Trophoblast cell (in vitro differentiated cells and primary cell): ENCODE results near the gene LY86.

ENCODE experiments used
- DNase-seq, 2 donors: peaks; one replicate each; pipeline ENCODE4 v3.0.0-alpha.2; 2016
- H2AFZ ChIP-seq: 2 replicates; pipeline ENCODE4 v1.6.1; 2013; ENCODE audit warnings: low read length, moderate library complexity, mild to moderate bottlenecking; ENCODE audit not compliant: insufficient read depth, poor library complexity
- H2AK5ac ChIP-seq: 2 replicates; pipeline ENCODE4 v1.6.1; 2013; ENCODE audit warnings: mild to moderate bottlenecking, low read length
- H2BK120ac ChIP-seq: 2 replicates; pipeline ENCODE4 v1.6.1; 2013; ENCODE audit warnings: low read length, mild to moderate bottlenecking, moderate library complexity; ENCODE audit not compliant: insufficient read depth, poor library complexity
- H2BK12ac ChIP-seq: 2 replicates; pipeline ENCODE4 v1.6.1; 2013; ENCODE audit warnings: mild to moderate bottlenecking, low read length, moderate library complexity
- H2BK5ac ChIP-seq: 2 replicates; pipeline ENCODE4 v1.6.1; 2013; ENCODE audit warnings: low read length, low read depth, moderate library complexity, mild to moderate bottlenecking; ENCODE audit not compliant: poor library complexity
- H3K14ac ChIP-seq: 2 replicates; pipeline ENCODE4 v1.6.1; 2013; ENCODE audit warnings: mild to moderate bottlenecking, low read length
- H3K18ac ChIP-seq: 2 replicates; pipeline ENCODE4 v1.6.1; 2013; ENCODE audit warnings: mild to moderate bottlenecking, low read length
- H3K23ac ChIP-seq: 2 replicates; pipeline ENCODE4 v1.6.1; 2013; ENCODE audit warnings: low read length
- H3K27ac ChIP-seq: 2 replicates; pipeline ENCODE4 v1.5.1; 2013; ENCODE audit warnings: low read depth, mild to moderate bottlenecking, inconsistent platforms, low read length, moderate library complexity
- H3K27me3 ChIP-seq: 2 replicates; pipeline ENCODE4 v1.6.1; 2013; ENCODE audit warnings: inconsistent platforms, mild to moderate bottlenecking, low read length, moderate library complexity; ENCODE audit not compliant: insufficient read depth
- H3K36me3 ChIP-seq, 2 experiments: 1 replicate in 1 of 2; 2 replicates in 1 of 2; pipeline ENCODE4 v1.6.1; 2013; ENCODE audit warnings: low read length in 2 of 2, mild to moderate bottlenecking in 2 of 2, moderate library complexity in 1 of 2; ENCODE audit not compliant: insufficient read depth in 2 of 2, control insufficient read depth in 1 of 2
- H3K4ac ChIP-seq: 2 replicates; pipeline ENCODE4 v1.6.1; 2013; ENCODE audit warnings: low read depth, mild to moderate bottlenecking, low read length, moderate library complexity
- H3K4me1 ChIP-seq, 2 experiments: 1 replicate in 1 of 2; 2 replicates in 1 of 2; pipeline ENCODE4 v1.6.1; 2013; ENCODE audit warnings: low read length in 2 of 2, mild to moderate bottlenecking in 2 of 2, moderate library complexity in 1 of 2; ENCODE audit not compliant: insufficient read depth in 2 of 2, control insufficient read depth in 1 of 2
- H3K4me2 ChIP-seq: 2 replicates; pipeline ENCODE4 v1.6.1; 2013; ENCODE audit warnings: inconsistent platforms, mild to moderate bottlenecking, low read length, moderate library complexity
- H3K4me3 ChIP-seq: 2 replicates; pipeline ENCODE4 v1.5.1; 2013; ENCODE audit warnings: mild to moderate bottlenecking, low read depth, low read length, inconsistent platforms
- H3K79me1 ChIP-seq: one replicate; pipeline ENCODE4 v1.6.1; 2013; ENCODE audit warnings: low read length
- H3K79me2 ChIP-seq: 2 replicates; pipeline ENCODE4 v1.6.1; 2013; ENCODE audit warnings: low read length, mild to moderate bottlenecking; ENCODE audit not compliant: control insufficient read depth, insufficient read depth, poor library complexity
- H3K9ac ChIP-seq: 2 replicates; pipeline ENCODE4 v1.6.1; 2013; ENCODE audit warnings: mild to moderate bottlenecking, low read length
- H3K9me3 ChIP-seq: 2 replicates; pipeline ENCODE4 v1.6.1; 2013; ENCODE audit warnings: low read depth, mild to moderate bottlenecking, control low read depth, inconsistent platforms, low read length; ENCODE audit not compliant: insufficient read depth
- H4K12ac ChIP-seq: 2 replicates; pipeline ENCODE4 v1.6.1; 2013; ENCODE audit warnings: low read depth, mild to moderate bottlenecking, low read length, moderate library complexity
- H4K8ac ChIP-seq: 2 replicates; pipeline ENCODE4 v1.6.1; 2013; ENCODE audit warnings: low read depth, mild to moderate bottlenecking, low read length, moderate library complexity
- H4K91ac ChIP-seq: one replicate; pipeline ENCODE4 v1.6.1; 2013; ENCODE audit warnings: low read depth, mild to moderate bottlenecking, low read length, moderate library complexity
- WGBS: extraction: QIAGEN DNeasy Blood & Tissue Kit; methylation state at CpG from one replicate; pipeline ENCODE4 v1.1.7; 2013; ENCODE audit warnings: missing lambda C conversion rate; ENCODE audit not compliant: insufficient read length, insufficient coverage; ENCODE audit errors: extremely low coverage; 5-methylcytosine and 5-hydroxymethylcytosine counted together

The LY86 gene

GRCh38 chr6:6616656-6617055 lies 28.1 kb downstream of the LY86 start:
- H3K18ac ChIP-seq = no peak overlapping the region
- no peak overlapping the region for H3K4me2 ChIP-seq
- no peak overlapping the region for H3K23ac ChIP-seq
- no peaks in the 10 kb centered on the region for H3K79me1 ChIP-seq
- H4K12ac ChIP-seq = no peak overlapping the region
- H2AK5ac ChIP-seq = no peak overlapping the region
- H2BK120ac ChIP-seq = no peak overlapping the region
- H3K79me2 ChIP-seq = no peaks in the 10 kb centered on the region
- H2BK12ac ChIP-seq = no peak overlapping the region
- no peaks in the 10 kb centered on the region for H3K36me3 ChIP-seq
- no peaks in the 10 kb centered on the region for H3K4me1 ChIP-seq
- no peak overlapping the region for H2AFZ ChIP-seq
- no peak for DNase-seq
- no peak overlapping the region for H3K9ac ChIP-seq
- H3K27me3 ChIP-seq = no peaks in the 10 kb centered on the region
- H3K9me3 ChIP-seq = peaks cover 3% of the 10 kb centered on the region
- no peak overlapping the region for H3K4ac ChIP-seq
- H3K27ac ChIP-seq = no peak overlapping the region
- no peak overlapping the region for H4K8ac ChIP-seq
- no peak overlapping the region for H4K91ac ChIP-seq
- H3K14ac ChIP-seq = no peak overlapping the region
- no peak overlapping the region for H2BK5ac ChIP-seq
- H3K4me3 ChIP-seq = no peak overlapping the region
- WGBS = no CpG with 5 or more reads among the region's 7 CpGs

- Histone ChIP-seq H3K18ac (no peak overlapping the region), H3K4me3 (no peak overlapping the region), H3K27me3 (no peaks in the 10 kb centered on the region), H3K9me3 (no peaks in the 10 kb centered on the region), H2BK5ac (no peak overlapping the region), H3K4me1 (no peaks in the 10 kb centered on the region), H3K4me2 (no peak overlapping the region), H3K79me2 (no peaks in the 10 kb centered on the region), H3K36me3 (no peaks in the 10 kb centered on the region), H3K9ac (no peak overlapping the region), H2BK12ac (no peak overlapping the region), H3K27ac (no peak overlapping the region), H3K14ac (no peak overlapping the region), H3K23ac (no peak overlapping the region), H4K91ac (no peak overlapping the region), H2AK5ac (no peak overlapping the region), H4K8ac (no peak overlapping the region), H2AFZ (no peak overlapping the region), H3K4ac (no peak overlapping the region), H2BK120ac (no peak overlapping the region), H3K79me1 (no peaks in the 10 kb centered on the region), H4K12ac (no peak overlapping the region)
- WGBS = no CpG with 5 or more reads among the region's 8 CpGs
- no peak for DNase-seq
These were observed 30.7 kb downstream of the LY86 start for GRCh38 chr6:6619021-6619794.

- H4K91ac ChIP-seq = no peak overlapping the region
- H3K79me2 ChIP-seq = no peaks in the 10 kb centered on the region
- no peak overlapping the region for H2AK5ac ChIP-seq
- H2AFZ ChIP-seq = no peak overlapping the region
- no peaks in the 10 kb centered on the region for H3K4me1 ChIP-seq
- H3K4ac ChIP-seq = no peak overlapping the region
- H3K4me3 ChIP-seq = no peak overlapping the region
- H3K9me3 ChIP-seq = peaks cover 1% of the 10 kb centered on the region
- no peak overlapping the region for H2BK12ac ChIP-seq
- H3K9ac ChIP-seq = no peak overlapping the region
- H3K27ac ChIP-seq = no peak overlapping the region
- no peak overlapping the region for H3K4me2 ChIP-seq
- no peaks in the 10 kb centered on the region for H3K79me1 ChIP-seq
- no peak overlapping the region for H3K23ac ChIP-seq
- no peak overlapping the region for H2BK5ac ChIP-seq
- DNase-seq = no peak
- no CpG with 5 or more reads among the region's 9 CpGs for WGBS
- no peaks in the 10 kb centered on the region for H3K36me3 ChIP-seq
- H2BK120ac ChIP-seq = no peak overlapping the region
- H4K12ac ChIP-seq = no peak overlapping the region
- no peaks in the 10 kb centered on the region for H3K27me3 ChIP-seq
- H4K8ac ChIP-seq = no peak overlapping the region
- H3K14ac ChIP-seq = no peak overlapping the region
- no peak overlapping the region for H3K18ac ChIP-seq
These were observed 32.4 kb downstream of the LY86 start for GRCh38 chr6:6620766-6621425.

DNA sequence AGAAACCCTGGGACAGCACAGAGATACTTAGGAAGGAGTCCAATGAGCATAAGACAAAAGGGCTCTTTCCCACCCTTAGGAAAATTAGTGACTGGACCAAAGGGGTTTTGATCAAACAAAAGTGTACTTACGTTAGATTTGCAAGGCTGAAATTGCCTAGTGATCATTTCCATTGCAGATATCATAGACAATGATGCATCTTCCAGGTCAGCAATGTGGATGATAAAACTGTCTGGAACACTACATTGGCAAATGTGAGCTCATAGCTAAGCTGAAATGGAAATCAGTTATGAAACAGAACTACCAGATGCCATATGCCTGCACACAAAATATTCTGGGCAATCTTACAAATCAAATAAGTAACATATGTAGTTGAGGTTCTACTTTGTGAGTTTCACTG lies 34.0 kb downstream of the LY86 start:
- no peak for DNase-seq
- Histone ChIP-seq H4K12ac (no peak overlapping the region), H3K36me3 (no peaks in the 10 kb centered on the region), H3K9me3 (peaks cover 1% of the 10 kb centered on the region), H4K91ac (no peak overlapping the region), H3K27me3 (no peaks in the 10 kb centered on the region), H3K4me2 (no peak overlapping the region), H3K4me3 (no peak overlapping the region), H3K79me1 (no peaks in the 10 kb centered on the region), H2BK120ac (no peak overlapping the region), H2AK5ac (no peak overlapping the region), H3K27ac (no peak overlapping the region), H3K18ac (no peak overlapping the region), H2AFZ (no peak overlapping the region), H3K14ac (no peak overlapping the region), H3K4me1 (no peaks in the 10 kb centered on the region), H3K4ac (no peak overlapping the region), H3K79me2 (no peaks in the 10 kb centered on the region), H3K9ac (no peak overlapping the region), H3K23ac (no peak overlapping the region), H4K8ac (no peak overlapping the region), H2BK5ac (no peak overlapping the region), H2BK12ac (no peak overlapping the region)
- WGBS = no CpG with 5 or more reads among the region's 1 CpG
